ENCODE measurements around the gene NTN1.
A peak's percentile ranks its signal among the peaks of the same experiment; 100 is the strongest.
"Not testable (repeated sequence)": the region's sequence is repeated elsewhere in the genome, so short reads cannot be mapped to it uniquely, and the experiment has no call there.

Gene NTN1

GRCh38 chr17:9021158-9021991 lies at the start of gene NTN1:
TSS of gene NTN1 (plus strand) at chr17:9021510. CDS start at chr17:9022374, 864 bp downstream.
- peak; percentile 60 to 67 for DNase-seq

- no peak for DNase-seq
Observed at GRCh38 chr17:8975091-8975725, 46.1 kb upstream of the NTN1 start.

- no peak for DNase-seq
Observed at GRCh38 chr17:8976638-8977037, 44.7 kb upstream of the NTN1 start.

GRCh38 chr17:8979715-8980114 lies 41.6 kb upstream of the NTN1 start:
- DNase-seq = no peak

DNA sequence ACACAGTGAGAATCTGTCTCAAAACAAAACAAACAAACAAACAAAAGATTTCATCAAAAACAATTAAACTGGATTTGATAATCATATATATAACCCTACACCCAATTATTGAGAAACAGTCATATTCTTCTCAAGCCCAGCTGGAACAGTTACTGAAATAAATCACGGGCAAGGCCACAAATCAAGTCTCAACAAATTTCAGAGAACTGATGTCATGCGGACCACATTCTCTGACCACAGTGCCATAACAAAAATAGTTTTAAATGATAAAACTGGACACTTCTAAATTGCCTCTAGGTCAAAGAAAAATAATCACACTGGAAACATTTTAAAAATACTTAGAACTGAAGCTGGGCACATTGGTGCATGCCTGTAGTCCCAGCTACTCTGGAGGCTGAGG lies 39.9 kb upstream of the NTN1 start:
- DNase-seq = no peak

- not testable (repeated sequence) for DNase-seq
Observed at GRCh38 chr17:8984225-8984624, 37.1 kb upstream of the NTN1 start.

DNA sequence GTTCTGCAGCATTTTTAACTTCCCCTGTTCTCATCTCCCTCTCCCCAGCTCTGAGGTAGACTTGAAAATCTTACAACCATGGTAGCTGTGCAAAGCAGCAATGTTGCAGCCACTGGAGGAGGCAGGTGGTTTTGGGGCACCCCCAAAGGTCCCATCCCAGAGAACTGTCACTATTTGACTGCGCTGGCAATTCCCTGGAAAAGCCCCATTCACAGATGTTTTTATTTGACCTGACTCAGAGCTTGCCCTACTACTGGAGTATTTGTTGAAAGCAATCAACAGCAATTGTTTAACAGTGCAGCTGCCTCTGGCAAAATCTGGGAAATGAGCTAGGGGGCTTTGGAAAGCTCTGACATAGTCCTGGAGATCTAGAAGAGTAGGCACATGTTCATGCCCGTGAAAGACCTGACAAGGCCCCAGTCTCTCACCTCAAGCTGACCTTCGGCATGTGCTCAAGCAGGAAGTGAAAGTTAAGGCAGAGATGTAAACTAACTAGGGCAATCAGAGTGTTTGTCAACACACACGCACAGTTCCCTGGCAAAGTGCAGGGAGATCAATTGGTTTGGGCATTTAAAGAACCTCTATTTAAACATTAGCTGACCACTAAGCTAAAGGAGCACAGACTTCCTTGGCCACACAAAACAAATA lies 36.1 kb upstream of the NTN1 start:
- DNase-seq = no peak

DNA sequence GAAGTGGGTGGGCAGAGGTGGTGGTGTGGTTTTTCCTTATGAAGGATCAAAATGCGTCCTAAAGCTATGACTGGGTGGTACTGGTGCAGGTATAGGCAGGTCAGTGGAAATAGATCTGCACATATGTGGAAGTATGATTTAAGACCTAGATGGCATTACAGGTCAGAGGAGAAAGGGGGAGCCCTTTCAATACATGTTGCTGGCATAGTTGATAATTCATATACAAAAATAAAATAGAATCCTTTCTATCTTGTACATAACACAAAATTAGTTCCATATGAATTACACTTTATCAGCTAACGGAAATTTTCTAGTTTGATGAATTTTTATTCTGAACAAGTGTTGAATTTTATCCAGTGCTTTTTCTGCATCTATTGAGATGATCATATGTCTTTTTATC lies 35.0 kb upstream of the NTN1 start:
- no peak for DNase-seq

- DNase-seq = not testable (repeated sequence)
Observed at GRCh38 chr17:8988263-8988935, 32.9 kb upstream of the NTN1 start.

DNA sequence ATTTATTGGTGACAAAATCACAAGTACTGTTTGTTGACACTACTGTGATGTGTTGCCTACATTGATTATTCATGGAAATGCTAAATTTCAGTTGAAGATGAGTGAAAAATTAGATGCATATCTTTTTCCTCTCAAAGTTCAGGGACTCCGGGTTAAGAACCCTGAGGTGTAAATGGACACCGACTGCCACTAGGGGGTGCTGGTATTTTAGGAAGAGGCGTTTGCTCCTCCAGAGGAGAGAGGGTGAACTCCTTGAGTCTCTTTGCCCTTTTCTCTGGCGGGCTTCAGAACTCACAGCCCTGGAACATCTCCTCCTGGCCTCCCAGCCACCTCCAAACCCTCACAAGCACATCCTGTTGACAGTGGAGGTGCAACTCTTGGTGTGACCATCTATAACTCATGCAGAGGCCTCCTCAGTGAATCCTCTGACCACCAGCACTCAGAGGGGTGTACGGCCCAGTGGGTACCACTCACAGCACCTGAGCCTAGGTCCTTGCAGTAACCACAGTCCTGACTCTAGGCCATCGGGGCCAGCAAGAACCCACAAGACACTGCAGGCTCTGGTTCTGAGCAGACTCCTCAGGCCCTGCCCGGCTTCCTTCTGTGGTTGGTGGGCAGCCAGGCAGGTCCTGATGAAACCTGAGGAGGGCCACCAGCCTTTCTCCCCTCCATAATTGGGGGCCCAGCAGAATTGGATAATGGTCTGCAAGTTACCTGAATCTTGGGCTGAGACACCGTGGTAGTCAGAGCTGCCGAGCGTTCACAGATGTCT lies 29.6 kb upstream of the NTN1 start:
- DNase-seq = peak; percentile 76 to 82

GRCh38 chr17:8994319-8994718 lies 27.0 kb upstream of the NTN1 start:
- peak; percentile 82 to 86 for DNase-seq

DNA sequence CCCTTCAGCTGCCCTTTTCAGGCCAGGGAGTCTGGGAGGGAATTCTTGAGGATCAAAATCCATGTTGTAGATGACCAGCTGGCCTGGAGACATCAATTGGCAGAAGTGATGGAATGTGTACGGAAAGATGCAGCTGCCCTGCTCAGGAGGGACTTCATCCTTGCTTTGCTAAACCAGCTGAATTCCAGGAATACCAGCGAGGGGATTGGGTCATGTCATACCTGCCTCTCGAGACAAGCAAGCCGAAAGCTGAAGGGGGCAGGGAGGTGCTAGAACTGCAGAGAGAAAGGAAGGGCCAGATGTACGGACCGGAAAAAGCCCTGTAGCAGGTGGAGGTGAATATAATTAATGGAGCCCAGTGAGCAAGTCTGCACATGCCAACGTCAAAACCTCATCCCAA lies 25.6 kb upstream of the NTN1 start:
- DNase-seq = no peak

- DNase-seq = peak; percentile 80 to 82
Observed at GRCh38 chr17:8997994-8998628, 23.2 kb upstream of the NTN1 start.

DNA sequence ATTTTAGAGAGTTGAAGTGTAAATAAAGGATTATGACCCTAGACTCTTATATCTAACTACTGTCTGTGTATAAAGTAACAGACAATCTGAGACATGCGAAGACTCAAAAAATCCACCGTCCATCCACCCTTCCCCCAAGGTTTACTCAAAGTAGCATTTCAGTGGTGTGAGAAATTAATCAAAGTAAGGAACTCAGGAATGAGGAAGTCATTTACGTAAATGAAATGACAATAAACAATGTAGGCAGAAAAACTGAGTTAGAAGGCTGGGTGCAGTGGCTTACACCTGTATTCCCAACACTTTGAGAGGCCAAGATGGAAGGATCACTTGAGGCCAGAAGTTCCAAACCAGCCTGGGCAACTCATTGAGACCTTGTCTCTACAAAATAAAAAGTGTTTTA lies 19.8 kb upstream of the NTN1 start:
- DNase-seq = no peak

GRCh38 chr17:9002227-9002605 lies 19.1 kb upstream of the NTN1 start:
- no peak for DNase-seq

DNA sequence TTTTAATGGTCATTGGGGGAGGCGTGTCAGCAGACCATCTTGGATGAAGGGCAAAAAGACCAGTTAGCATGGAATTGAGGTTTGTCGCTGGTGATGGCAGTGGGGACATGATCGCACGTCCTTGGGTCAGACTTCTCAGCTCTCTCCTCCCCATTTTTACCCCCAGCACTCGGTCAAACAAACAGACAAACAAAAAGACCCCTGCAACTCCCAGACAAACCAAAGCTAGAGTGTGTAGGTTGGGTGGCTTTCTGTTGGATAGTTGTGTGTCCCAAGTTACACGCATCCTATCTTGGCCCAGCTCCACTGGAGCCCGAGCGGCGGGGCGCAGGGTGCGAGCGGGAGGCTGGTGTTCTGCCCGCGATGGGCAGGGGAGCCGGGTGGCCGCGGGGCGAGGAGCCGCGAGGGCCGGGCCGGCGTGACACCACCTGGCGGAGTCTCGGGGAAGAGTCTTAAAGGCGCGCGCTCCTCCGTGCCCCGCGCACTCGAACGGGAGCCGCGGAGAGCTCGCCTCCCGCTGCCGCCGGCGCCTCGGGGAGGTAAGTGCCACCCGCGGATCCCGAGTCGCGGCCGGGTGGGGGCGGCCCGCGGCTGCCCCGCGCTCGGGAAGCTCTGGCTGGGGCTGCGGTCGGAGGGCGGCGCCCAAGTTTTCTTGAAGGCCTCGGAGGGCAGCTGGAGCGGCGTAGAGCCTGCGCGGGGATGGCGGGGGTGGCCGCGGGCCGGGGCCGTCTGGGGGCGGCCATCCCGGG lies 18.5 kb upstream of the NTN1 start:
- peak in 1 of 2 experiments; percentile 45 for DNase-seq

GRCh38 chr17:9003355-9004131 lies 17.8 kb upstream of the NTN1 start:
- no peak for DNase-seq

- DNase-seq = no peak
Observed at GRCh38 chr17:9004132-9004960, 17.0 kb upstream of the NTN1 start.

- no peak for DNase-seq
Observed at GRCh38 chr17:9004961-9005285, 16.4 kb upstream of the NTN1 start.
